SU-DHL-6 (cell line): ENCODE results near the gene TPD52L1.

Experiments
- H2AFZ ChIP-seq: fragments of 200-600 bp; sonication (generic); 2 replicates; pipeline ENCODE4 v1.6.1; 2014; ENCODE audit warnings: low read depth, mild to moderate bottlenecking, moderate library complexity, mixed read lengths, antibody characterized with exemption, low read length; ENCODE audit not compliant: severe bottlenecking
- H3F3A ChIP-seq: fragments of 200-600 bp; shearing (Covaris generic); 2 replicates; pipeline ENCODE4 v1.6.0; 2016; ENCODE audit warnings: antibody characterized with exemption, mild to moderate bottlenecking; ENCODE audit not compliant: insufficient read depth
- H3K27ac ChIP-seq: fragments of 200-600 bp; sonication (generic); 2 replicates; pipeline ENCODE4 v1.5.1; 2016; ENCODE audit warnings: low read depth, mild to moderate bottlenecking, low read length, moderate library complexity, mixed read lengths
- H3K27me3 ChIP-seq: fragments of 200-600 bp; sonication (generic), shearing (Covaris generic); 2 replicates; pipeline ENCODE4 v1.6.0; 2014; ENCODE audit warnings: mild to moderate bottlenecking, low read length
- H3K36me3 ChIP-seq: fragments of 200-600 bp; sonication (generic); 2 replicates; pipeline ENCODE4 v1.6.1; 2014; ENCODE audit warnings: mild to moderate bottlenecking, low read length, mixed read lengths
- H3K4me2 ChIP-seq: fragments of 300-600, 200-600 bp; shearing (Covaris generic), sonication (generic); 2 replicates; pipeline ENCODE4 v1.6.0; 2014; ENCODE audit warnings: low read length, low read depth, mild to moderate bottlenecking; ENCODE audit not compliant: poor library complexity, severe bottlenecking
- H3K4me3 ChIP-seq: fragments of 200-600 bp; sonication (generic); 2 replicates; pipeline ENCODE4 v1.5.1; 2014; ENCODE audit warnings: antibody characterized with exemption, low read length, mild to moderate bottlenecking, mixed read lengths; ENCODE audit not compliant: insufficient read depth, poor library complexity, severe bottlenecking
- H3K79me2 ChIP-seq: fragments of 200-600 bp; sonication (generic); 2 replicates; pipeline ENCODE4 v1.6.1; 2014; ENCODE audit warnings: mild to moderate bottlenecking, low read length, moderate library complexity; ENCODE audit not compliant: insufficient read depth
- H3K9ac ChIP-seq: fragments of 200-600 bp; sonication (generic); 2 replicates; pipeline ENCODE4 v1.7.0; 2014; ENCODE audit warnings: mild to moderate bottlenecking, low read length
- H3K9me2 ChIP-seq: fragments of 200-600 bp; sonication (generic); replicated peaks from 2 replicates; pipeline ENCODE4 v1.6.1; 2014; ENCODE audit warnings: low read length; ENCODE audit not compliant: insufficient read depth
- H3K9me3 ChIP-seq: fragments of 200-600 bp; sonication (generic); 2 replicates; pipeline ENCODE4 v1.6.1; 2014; ENCODE audit warnings: low read length, mixed read lengths; ENCODE audit not compliant: insufficient read depth
- H4K20me1 ChIP-seq: fragments of 200-600 bp; sonication (generic); 2 replicates; pipeline ENCODE4 v1.6.1; 2014; ENCODE audit warnings: low read depth, mild to moderate bottlenecking, antibody characterized with exemption, low read length, moderate library complexity, mixed read lengths
- CTCF ChIP-seq: fragments of 200-600 bp; sonication (generic); IDR thresholded peaks from one replicate; pipeline ENCODE4 v1.5.1; 2017; ENCODE audit warnings: antibody characterized with exemption, mild to moderate bottlenecking, low read length, moderate library complexity; ENCODE audit not compliant: insufficient read depth, poor library complexity, severe bottlenecking
- EZH2phosphoT487 ChIP-seq: fragments of 200-600 bp; sonication (generic), shearing (Covaris generic); conservative IDR thresholded peaks from 2 replicates; pipeline ENCODE4 v1.6.1; 2018; ENCODE audit warnings: mild to moderate bottlenecking, antibody characterized with exemption, low read length, moderate library complexity, mixed read lengths

TPD52L1 gene

GRCh38 chr6:125164696-125165095 is 11.1 kb downstream of the TPD52L1 start:
- no peaks in the 10 kb centered on the region for H3K9me2 ChIP-seq
- H3F3A ChIP-seq, result no peaks in the 10 kb centered on the region
- no peak overlapping the region for H3K27ac ChIP-seq
- H3K79me2 ChIP-seq, result no peaks in the 10 kb centered on the region
- no peaks in the 10 kb centered on the region for H3K27me3 ChIP-seq
- no peaks in the 10 kb centered on the region for H3K36me3 ChIP-seq
- TF ChIP-seq EZH2phosphoT487, result no peak
- TF ChIP-seq CTCF, result no peak
- H2AFZ ChIP-seq, result no peak overlapping the region
- no peak overlapping the region for H3K4me3 ChIP-seq
- no peaks in the 10 kb centered on the region for H3K9me3 ChIP-seq
- H3K4me2 ChIP-seq, result no peak overlapping the region
- H4K20me1 ChIP-seq, result no peaks in the 10 kb centered on the region
- H3K9ac ChIP-seq, result no peak overlapping the region

- H3K4me3 ChIP-seq, result no peak overlapping the region
- H3K4me2 ChIP-seq, result no peak overlapping the region
- H3K9me2 ChIP-seq, result no peaks in the 10 kb centered on the region
- no peaks in the 10 kb centered on the region for H3K9me3 ChIP-seq
- no peaks in the 10 kb centered on the region for H4K20me1 ChIP-seq
- H3K9ac ChIP-seq, result no peak overlapping the region
- no peaks in the 10 kb centered on the region for H3K27me3 ChIP-seq
- H3K36me3 ChIP-seq, result no peaks in the 10 kb centered on the region
- H3K79me2 ChIP-seq, result no peaks in the 10 kb centered on the region
- no peak overlapping the region for H3K27ac ChIP-seq
- TF ChIP-seq EZH2phosphoT487, result no peak
- no peak for TF ChIP-seq CTCF
- no peaks in the 10 kb centered on the region for H3F3A ChIP-seq
- H2AFZ ChIP-seq, result no peak overlapping the region
Observed at GRCh38 chr6:125165256-125165655, 11.7 kb downstream of the TPD52L1 start.

- Histone ChIP-seq H2AFZ (no peak overlapping the region), H3K4me3 (no peak overlapping the region), H3K27ac (no peak overlapping the region), H3K9me3 (no peaks in the 10 kb centered on the region), H4K20me1 (no peaks in the 10 kb centered on the region), H3K27me3 (no peaks in the 10 kb centered on the region), H3K79me2 (no peaks in the 10 kb centered on the region), H3F3A (no peaks in the 10 kb centered on the region), H3K36me3 (no peaks in the 10 kb centered on the region), H3K9me2 (no peaks in the 10 kb centered on the region), H3K4me2 (no peak overlapping the region), H3K9ac (no peak overlapping the region)
- TF ChIP-seq CTCF (no peak), EZH2phosphoT487 (no peak)
Observed at GRCh38 chr6:125165776-125166175, 12.2 kb downstream of the TPD52L1 start.
